HEK293T (cell line): ENCODE measurements around the gene AGBL4.

Source experiments
- CTCF ChIA-PET: fragments of 350-600 bp; formaldehyde crosslinking; extraction: SDS; loops from one replicate; lab custom pipeline; 2021; ENCODE audit warnings: antibody characterized with exemption, inconsistent platforms; lab: Yijun Ruan, JAX
- POLR2A ChIA-PET: fragments of 350-600 bp; formaldehyde crosslinking; extraction: SDS; loops from one replicate; lab custom pipeline; 2020; ENCODE audit warnings: antibody characterized with exemption, inconsistent platforms; lab: Yijun Ruan, JAX
- DNase-seq: peaks from one replicate; pipeline ENCODE4 v3.0.0; 2012; ENCODE audit warnings: mixed read lengths; ENCODE audit errors: extremely low spot score
- ARNT ChIP-seq: fragments of 450-650 bp; IDR thresholded peaks from 2 replicates; pipeline ENCODE4 v1.6.1; 2017; ENCODE audit warnings: mild to moderate bottlenecking
- BHLHE40 ChIP-seq: fragments of 450-650 bp; IDR thresholded peaks from 2 replicates; pipeline ENCODE4 v1.6.1; 2016; ENCODE audit warnings: mild to moderate bottlenecking, moderate library complexity, borderline replicate concordance
- CTBP1 ChIP-seq: fragments of 450-650 bp; IDR thresholded peaks from 2 replicates; pipeline ENCODE4 v1.6.1; 2016; ENCODE audit warnings: borderline replicate concordance
- ELF4 ChIP-seq: fragments of 450-650 bp; IDR thresholded peaks from 2 replicates; pipeline ENCODE4 v1.6.1; 2017; ENCODE audit warnings: antibody characterized with exemption
- FOXA1 ChIP-seq: fragments of 450-650 bp; IDR thresholded peaks from 2 replicates; pipeline ENCODE4 v1.6.1; 2016; ENCODE audit warnings: mild to moderate bottlenecking
- FOXK2 ChIP-seq: fragments of 450-650 bp; IDR thresholded peaks from 2 replicates; pipeline ENCODE4 v1.6.1; 2016; ENCODE audit warnings: mild to moderate bottlenecking
- FOXM1 ChIP-seq: fragments of 450-650 bp; IDR thresholded peaks from 2 replicates; pipeline ENCODE4 v1.6.1; 2017; ENCODE audit warnings: mild to moderate bottlenecking, borderline replicate concordance
- HDGF ChIP-seq: fragments of 450-650 bp; IDR thresholded peaks from 2 replicates; pipeline ENCODE4 v1.6.1; 2017; ENCODE audit warnings: antibody characterized with exemption, borderline replicate concordance
- L3MBTL2 ChIP-seq: fragments of 450-650 bp; conservative IDR thresholded peaks from 2 replicates; pipeline ENCODE4 v1.6.1; 2016; ENCODE audit warnings: mild to moderate bottlenecking
- LEF1 ChIP-seq: fragments of 450-650 bp; IDR thresholded peaks from 2 replicates; pipeline ENCODE4 v1.6.1; 2017; ENCODE audit warnings: mild to moderate bottlenecking, borderline replicate concordance
- NFRKB ChIP-seq: fragments of 450-650 bp; IDR thresholded peaks from 2 replicates; pipeline ENCODE4 v1.6.1; 2016; ENCODE audit warnings: mild to moderate bottlenecking, moderate library complexity
- SP1 ChIP-seq: fragments of 450-650 bp; IDR thresholded peaks from 2 replicates; pipeline ENCODE4 v1.6.1; 2017
- SUZ12 ChIP-seq: fragments of 450-650 bp; IDR thresholded peaks from 2 replicates; pipeline ENCODE4 v1.6.1; 2016; ENCODE audit warnings: mild to moderate bottlenecking
- TARDBP ChIP-seq: fragments of 450-650 bp; IDR thresholded peaks from 2 replicates; pipeline ENCODE4 v1.6.1; 2016
- ZNF384 ChIP-seq: fragments of 450-650 bp; IDR thresholded peaks from 2 replicates; pipeline ENCODE4 v1.6.1; 2016
- TF ChIP-seq, protein P1 (sequence below): fragments of 450-650 bp; IDR thresholded peaks from 2 replicates; pipeline ENCODE4 v1.6.1; 2016

The AGBL4 gene

DNA sequence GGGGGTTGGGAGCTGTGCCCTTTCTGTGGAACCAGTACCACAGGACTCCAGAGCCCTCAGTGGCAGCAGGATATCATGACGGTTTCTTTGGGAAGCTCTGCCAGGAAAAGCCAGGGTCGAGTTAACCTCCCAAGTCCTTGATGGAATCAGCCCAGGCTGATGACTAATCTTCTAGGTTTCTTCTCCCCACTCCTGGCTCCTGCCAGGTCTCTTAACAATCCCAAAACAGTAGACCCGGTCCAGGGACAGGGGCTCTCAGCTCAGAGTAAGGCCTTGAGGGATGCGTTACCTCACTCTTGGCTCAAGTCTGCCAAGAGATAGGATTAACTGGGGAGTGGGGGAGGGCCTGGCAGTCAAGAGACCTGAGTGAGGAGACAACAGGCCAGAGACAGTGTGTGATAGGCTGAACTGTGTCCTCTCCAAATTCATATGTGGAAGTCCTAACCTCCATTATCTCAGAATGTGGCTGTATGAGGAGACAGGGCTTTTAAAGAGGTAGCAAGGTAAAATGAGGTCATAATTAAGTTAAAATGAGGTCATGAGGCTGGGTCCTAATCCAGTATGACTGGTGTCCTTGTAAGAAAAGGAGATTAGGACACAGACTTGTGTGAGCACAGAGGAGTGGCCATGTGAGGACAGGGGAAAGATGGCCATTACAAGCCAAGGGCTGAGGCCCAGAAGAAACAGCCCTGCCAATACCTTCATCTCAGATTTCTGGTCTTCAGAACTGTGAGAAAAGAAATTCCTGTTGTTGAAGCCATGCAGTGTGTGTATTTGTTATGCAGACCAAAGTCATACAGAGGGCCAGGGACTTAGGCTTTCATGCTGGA is 1342.1 kb downstream of the AGBL4 start:
- DNase-seq = no peak

GRCh38 chr1:48680411-48681035 is 1343.2 kb downstream of the AGBL4 start:
- CTCF ChIA-PET = interaction anchor here (1.0 to 1.1 kb wide), 2 partner anchors 108 to 137 kb away, joined by 3 to 5 read pairs; no protein-coding TSS in a partner anchor
- TF ChIP-seq TARDBP (no peak), SUZ12 (no peak), L3MBTL2 (0 out of 2 replicates have a peak, but pooled peaks have one; percentile 21), BHLHE40 (no peak), NFRKB (no peak)
- DNase-seq = no peak
- POLR2A ChIA-PET = interaction anchor here (1.2 kb wide), 1 partner anchor 12 kb away, joined by 3 read pairs; no protein-coding TSS in a partner anchor

More for the DNA sequence above, 1342.1 kb downstream of the AGBL4 start:
- ChIA-PET POLR2A (interaction anchor here (1.2 kb wide), 1 partner anchor 11 kb away, joined by 3 read pairs; no protein-coding TSS in a partner anchor), CTCF (interaction anchor here (0.7 kb wide), 1 partner anchor 241 kb away, joined by 3 read pairs; no protein-coding TSS in a partner anchor)
- TF ChIP-seq SUZ12 (no peak), TARDBP (no peak), BHLHE40 (no peak), FOXA1 (no peak), ELF4 (no peak), FOXK2 (no peak), CTBP1 (no peak), LEF1 (no peak), FOXM1 (no peak), HDGF (no peak), L3MBTL2 (no peak), ZNF384 (no peak), ARNT (no peak), SP1 (no peak), NFRKB (no peak)
- TF ChIP-seq, protein P1, sequence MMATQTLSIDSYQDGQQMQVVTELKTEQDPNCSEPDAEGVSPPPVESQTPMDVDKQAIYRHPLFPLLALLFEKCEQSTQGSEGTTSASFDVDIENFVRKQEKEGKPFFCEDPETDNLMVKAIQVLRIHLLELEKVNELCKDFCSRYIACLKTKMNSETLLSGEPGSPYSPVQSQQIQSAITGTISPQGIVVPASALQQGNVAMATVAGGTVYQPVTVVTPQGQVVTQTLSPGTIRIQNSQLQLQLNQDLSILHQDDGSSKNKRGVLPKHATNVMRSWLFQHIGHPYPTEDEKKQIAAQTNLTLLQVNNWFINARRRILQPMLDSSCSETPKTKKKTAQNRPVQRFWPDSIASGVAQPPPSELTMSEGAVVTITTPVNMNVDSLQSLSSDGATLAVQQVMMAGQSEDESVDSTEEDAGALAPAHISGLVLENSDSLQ = no peak

DNA sequence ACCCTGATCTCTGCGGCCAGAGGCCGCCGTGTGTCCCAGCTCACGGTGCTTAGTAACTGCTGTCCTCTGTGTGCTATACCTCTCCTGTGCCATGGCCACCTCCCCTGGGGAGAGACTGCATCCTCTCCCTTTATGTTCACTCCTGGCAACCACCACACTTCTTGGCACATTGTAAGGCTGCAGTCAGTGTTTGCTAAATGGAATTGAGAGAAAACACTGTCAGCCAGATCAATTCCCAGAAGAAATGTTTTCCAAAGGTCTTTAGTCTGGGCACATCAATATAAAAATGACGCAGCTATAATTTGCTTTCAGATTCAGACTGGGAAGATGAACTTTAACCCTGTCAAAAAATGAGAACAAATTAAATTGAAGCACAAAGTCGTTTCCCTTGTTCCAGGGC is 1343.9 kb downstream of the AGBL4 start:
- ChIA-PET CTCF (interaction anchor here (1.0 to 1.1 kb wide), 2 partner anchors 107 to 138 kb away, joined by 3 to 5 read pairs; no protein-coding TSS in a partner anchor), POLR2A (no interaction called here)
- DNase-seq = no peak
- no peak for TF ChIP-seq L3MBTL2
- no peak for TF ChIP-seq LEF1
- no peak for TF ChIP-seq TARDBP
- TF ChIP-seq ZNF384 = no peak
- TF ChIP-seq, protein P1 = no peak
- TF ChIP-seq BHLHE40 = no peak
- no peak for TF ChIP-seq NFRKB
- TF ChIP-seq ELF4 = no peak
- no peak for TF ChIP-seq SUZ12
- no peak for TF ChIP-seq CTBP1
- no peak for TF ChIP-seq HDGF

DNA sequence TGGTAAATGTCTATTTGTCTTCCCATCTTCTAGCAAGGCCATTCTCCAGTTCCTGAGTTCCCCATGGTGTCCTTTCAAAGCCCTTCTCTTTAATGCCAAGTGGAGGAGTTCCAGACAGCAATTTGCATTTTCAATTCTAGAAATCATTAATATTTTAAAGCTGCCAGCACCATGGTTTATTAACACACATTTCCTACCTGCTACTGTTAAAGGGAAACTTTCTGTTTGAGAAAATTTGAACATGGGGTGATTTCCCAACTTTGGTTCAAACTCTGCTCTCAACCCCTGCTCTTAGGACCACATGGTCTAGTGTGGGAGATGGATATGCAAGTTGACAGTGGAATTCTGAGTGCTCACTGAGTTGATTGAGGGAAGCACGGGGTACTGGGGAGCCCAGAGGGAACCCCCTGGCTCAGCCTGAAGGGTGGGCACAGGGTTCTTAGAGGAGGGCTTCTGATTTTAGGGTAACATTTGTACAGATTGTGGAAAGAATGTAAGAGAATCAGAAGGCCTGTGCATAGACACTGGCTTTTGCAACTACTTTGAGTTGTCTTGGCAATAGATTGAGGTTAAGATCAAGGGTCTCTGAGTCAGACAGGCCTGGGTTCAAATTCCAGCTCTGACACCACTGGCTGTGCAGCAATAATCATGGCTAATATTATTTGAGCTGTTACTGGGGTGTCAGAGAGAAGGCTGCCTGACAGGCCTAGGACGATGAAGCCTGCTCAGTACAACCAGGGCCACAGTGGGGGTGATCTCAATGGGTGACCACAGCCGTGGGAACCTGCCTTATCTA is 1344.8 kb downstream of the AGBL4 start:
- POLR2A ChIA-PET = no interaction called here
- CTCF ChIA-PET = interaction anchor here (0.9 to 1.4 kb wide), 3 partner anchors 16 to 139 kb away, joined by 4 read pairs; no protein-coding TSS in a partner anchor
- no peak for DNase-seq
- TF ChIP-seq HDGF = no peak

DNA sequence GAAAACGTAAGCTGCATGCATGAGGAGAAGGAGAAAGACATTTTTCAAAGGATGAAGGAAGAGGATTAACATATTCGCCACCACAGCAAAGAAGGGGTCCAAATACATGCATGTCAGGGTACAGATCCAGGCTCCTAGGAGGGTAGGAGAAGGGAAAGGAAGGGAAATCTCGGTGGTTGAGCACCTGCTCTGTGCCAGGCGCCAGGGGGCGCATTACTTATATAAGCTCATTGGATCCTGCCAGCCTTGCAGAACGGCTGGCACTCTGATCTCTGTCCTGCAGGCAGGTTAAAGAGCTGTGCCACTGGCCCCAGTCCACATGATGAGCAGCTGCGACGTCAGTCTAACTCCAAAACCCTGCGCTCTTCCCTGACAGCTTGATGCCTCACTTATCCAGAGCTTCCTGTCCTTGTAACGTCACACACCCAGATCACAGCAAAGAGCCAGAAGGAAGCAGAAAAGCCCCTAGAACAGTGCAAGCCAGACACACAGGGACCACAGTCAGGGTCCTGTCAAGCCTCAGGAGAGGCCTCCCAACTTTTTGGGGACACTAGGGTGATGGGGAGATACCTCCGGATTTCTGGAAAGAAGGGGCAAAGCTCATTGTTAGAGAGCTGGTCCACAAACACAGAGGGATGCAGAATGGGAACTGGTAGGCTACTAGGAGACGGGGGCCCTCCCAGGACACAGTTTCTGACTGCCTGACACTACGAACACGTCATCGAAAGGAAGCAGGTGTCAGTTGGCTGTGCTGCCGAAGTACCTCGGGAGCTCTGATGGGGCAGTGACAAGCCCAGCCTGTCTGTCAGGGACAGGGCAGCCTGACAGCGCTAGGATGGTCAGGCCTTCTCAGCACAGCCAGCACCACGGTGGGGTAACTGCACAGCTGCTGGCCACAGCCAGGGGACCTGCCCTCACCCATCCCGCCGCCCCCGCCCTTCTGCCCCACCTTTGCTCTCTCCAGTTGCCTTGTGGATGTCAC is 1346.2 kb downstream of the AGBL4 start:
- no peak for TF ChIP-seq L3MBTL2
- no peak for TF ChIP-seq BHLHE40
- no peak for TF ChIP-seq HDGF
- no peak for TF ChIP-seq NFRKB
- no peak for TF ChIP-seq LEF1
- no peak for TF ChIP-seq ARNT
- no peak for TF ChIP-seq TARDBP
- no peak for TF ChIP-seq ZNF384
- TF ChIP-seq ELF4 = no peak
- TF ChIP-seq SP1 = no peak
- no peak for TF ChIP-seq CTBP1
- TF ChIP-seq FOXM1 = no peak
- TF ChIP-seq FOXA1 = no peak
- TF ChIP-seq SUZ12 = no peak
- TF ChIP-seq, protein P1 = no peak
- no peak for TF ChIP-seq FOXK2
- peak; percentile 55 for DNase-seq
- POLR2A ChIA-PET = no interaction called here
- CTCF ChIA-PET = interaction anchor here (0.5 to 2.0 kb wide), 30 partner anchors 8 to 1675 kb away, joined by 3 to 26 read pairs (median 4); no protein-coding TSS in a partner anchor
